Tibial nerve (tissue), 4 donors: ENCODE data around the gene GCNT2. TPM values are rescaled to one million over a fixed set of nuclear protein-coding genes. Genes with fewer than 3 reads are reported as not detected.
A peak's percentile ranks its signal among the peaks of the same experiment; 100 is the strongest.

Source experiments
- DNase-seq, 2 donors: peaks; one replicate each; pipeline ENCODE4 v3.0.0-alpha.2; 2019; ENCODE audit warnings: low spot score in 2 of 2
- H3K27ac ChIP-seq, 4 donors: fragments of 200-600 bp; sonication (generic) in 3 of 4; one replicate each; pipeline ENCODE4 v1.5.1; 2017 to 2019; ENCODE audit warnings: mild to moderate bottlenecking in 1 of 4
- H3K27me3 ChIP-seq, 2 donors: fragments of 200-600 bp; sonication (generic) in 1 of 2; one replicate each; pipeline versions ENCODE4 v1.5.1 to v1.6.0; 2017 to 2019
- H3K36me3 ChIP-seq, 3 donors: fragments of 200-600 bp; sonication (generic); one replicate each; pipeline ENCODE4 v1.5.1; 2018 to 2019
- H3K4me1 ChIP-seq, 4 donors: fragments of 200-600 bp; sonication (generic) in 3 of 4; one replicate each; pipeline ENCODE4 v1.5.1; 2017 to 2019
- H3K4me3 ChIP-seq, 4 donors: fragments of 200-600 bp; sonication (generic) in 3 of 4; one replicate each; pipeline ENCODE4 v1.5.1; 2017 to 2019; ENCODE audit warnings: mild to moderate bottlenecking in 1 of 4, moderate library complexity in 1 of 4
- H3K9me3 ChIP-seq, 4 donors: fragments of 200-600 bp; sonication (generic) in 3 of 4; one replicate each; pipeline ENCODE4 v1.5.1; 2017 to 2019
- CTCF ChIP-seq, 5 experiments: fragments of 200-600 bp in 3 of 5; fragments of 450-650 bp in 2 of 5; sonication (generic) in 3 of 5; IDR thresholded peaks; one replicate each; pipeline ENCODE4 v1.5.1; 2016 to 2019; ENCODE audit warnings: antibody characterized with exemption in 5 of 5, mild to moderate bottlenecking in 3 of 5, moderate library complexity in 2 of 5
- EP300 ChIP-seq, 2 donors: sonication (generic); formaldehyde crosslinking; IDR thresholded peaks; one replicate each; pipeline ENCODE4 v1.6.1; 2017; ENCODE audit warnings: antibody characterized with exemption in 2 of 2, mild to moderate bottlenecking in 1 of 2
- POLR2A ChIP-seq, 2 donors: fragments of 450-650 bp; IDR thresholded peaks; one replicate each; pipeline ENCODE4 v1.6.1; 2017; ENCODE audit warnings: antibody characterized with exemption in 2 of 2, mild to moderate bottlenecking in 2 of 2, moderate library complexity in 2 of 2
- WGBS, 2 donors: methylation state at CpG; one replicate each; pipeline ENCODE4 v1.1.5; 2018; 5-methylcytosine and 5-hydroxymethylcytosine counted together
- total RNA-seq, 4 donors: library from RNA; depleted of rRNA; stranded (reverse); fragments of >200 nt; gene quantifications; one replicate each; pipeline ENCODE4 v1.1.0, GENCODE V29; 2016

GCNT2 gene
- total RNA-seq, 4 donors from 2014 or later: 0.78 to 3.5 (median 2.5) TPM

DNA sequence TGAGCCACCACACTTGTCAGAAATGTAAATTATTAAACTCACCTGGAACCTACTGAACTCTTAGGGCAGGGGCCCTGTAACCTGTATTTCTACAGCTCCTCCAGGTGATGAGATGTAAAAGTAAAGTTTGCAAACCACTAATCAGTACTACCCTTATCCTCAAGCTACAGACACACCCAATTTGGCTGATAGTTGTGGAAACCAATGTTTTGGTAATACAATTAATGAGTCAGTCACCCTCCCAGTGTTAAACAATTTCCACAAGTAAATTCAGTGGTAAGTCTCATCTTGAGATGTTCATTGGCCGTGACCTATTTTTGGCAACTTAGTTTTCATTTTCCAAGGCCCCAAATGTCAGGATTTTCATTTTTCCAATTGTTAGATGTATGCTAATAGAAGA lies 29.6 kb downstream of the GCNT2 start:
- H3K36me3 ChIP-seq: no peaks in the 10 kb centered on the region
- 95 to 97% methylated on average over 1 of the region's 1 CpG for WGBS, 2 donors
- H3K9me3 ChIP-seq: no peaks in the 10 kb centered on the region
- no peak overlapping the region for H3K4me3 ChIP-seq
- TF ChIP-seq POLR2A (IDR thresholded peaks at IDR 0.05) (no peak), CTCF (IDR thresholded peaks at IDR 0.05) (no peak), EP300 (IDR thresholded peaks at IDR 0.05) (no peak)
- DNase-seq: no peak
- H3K4me1 ChIP-seq: peaks cover 0 to 12% (median 0%) of the 10 kb centered on the region in 4 donors
- no peaks in the 10 kb centered on the region for H3K27me3 ChIP-seq
- no peak overlapping the region for H3K27ac ChIP-seq

DNA sequence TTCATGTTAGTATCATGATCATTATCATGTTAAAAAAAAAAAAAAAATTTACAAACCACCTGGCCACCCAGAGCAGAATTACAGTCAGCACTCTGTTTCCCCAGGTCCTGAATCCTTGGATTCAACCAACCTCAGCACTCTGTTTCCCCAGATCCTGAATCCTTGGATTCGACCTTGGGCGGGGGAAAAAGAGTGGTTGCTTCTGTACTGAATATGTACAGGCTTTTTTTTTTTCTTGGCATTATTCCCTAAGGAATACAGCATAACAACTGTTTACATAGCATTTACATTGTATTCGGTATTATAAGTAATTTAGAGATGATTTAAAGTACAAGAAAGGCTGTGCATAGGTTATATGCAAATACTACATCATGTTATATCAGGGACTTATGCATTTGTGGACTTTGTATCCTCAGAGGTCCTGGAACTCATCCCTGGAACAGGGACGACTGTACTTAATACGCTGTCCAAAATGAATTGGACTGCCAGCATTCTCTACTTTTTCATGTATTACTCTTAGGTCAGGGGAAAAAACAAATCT lies 31.2 kb downstream of the GCNT2 start:
- Histone ChIP-seq H3K4me3 (no peak overlapping the region), H3K4me1 (peaks cover 0 to 22% (median 0%) of the 10 kb centered on the region in 4 donors), H3K36me3 (no peaks in the 10 kb centered on the region), H3K27me3 (no peaks in the 10 kb centered on the region), H3K27ac (no peak overlapping the region), H3K9me3 (no peaks in the 10 kb centered on the region)
- TF ChIP-seq POLR2A (IDR thresholded peaks at IDR 0.05) (no peak), EP300 (IDR thresholded peaks at IDR 0.05) (no peak)
- DNase-seq: no peak
- 76 to 80% methylated on average over 5 of the region's 5 CpGs for WGBS, 2 donors

DNA sequence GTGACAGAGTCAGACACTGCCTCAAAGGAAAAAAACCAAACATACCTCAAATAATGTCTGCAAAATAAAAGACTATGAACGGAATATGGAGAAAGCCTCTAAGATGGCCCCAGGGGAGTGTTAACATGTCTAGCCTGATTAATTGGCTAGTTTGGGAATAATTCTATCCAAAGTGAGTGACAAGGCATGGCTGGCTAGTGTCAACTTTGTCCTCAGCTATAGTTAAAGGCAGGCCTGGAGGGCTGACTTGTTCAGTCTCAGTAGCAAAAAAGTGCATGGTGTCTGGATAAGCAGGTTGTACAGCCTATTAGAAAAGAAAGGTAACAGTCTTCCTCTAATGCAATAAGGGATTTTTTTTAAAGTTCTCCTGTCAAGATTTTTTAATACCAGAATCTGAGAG lies 32.7 kb downstream of the GCNT2 start:
- WGBS, 2 donors: 95 to 100% methylated on average over 1 of the region's 1 CpG

GRCh38 chr6:10554826-10555225 lies 33.7 kb downstream of the GCNT2 start:
- 58 to 59% methylated on average over 7 of the region's 7 CpGs for WGBS, 2 donors
- DNase-seq: no peak
- no peaks in the 10 kb centered on the region for H3K36me3 ChIP-seq
- no peak overlapping the region for H3K27ac ChIP-seq
- no peaks in the 10 kb centered on the region for H3K27me3 ChIP-seq
- no peak for TF ChIP-seq EP300 (IDR thresholded peaks at IDR 0.05)
- no peak for TF ChIP-seq POLR2A (IDR thresholded peaks at IDR 0.05)
- TF ChIP-seq CTCF (IDR thresholded peaks at IDR 0.05): no peak
- no peak overlapping the region for H3K4me3 ChIP-seq
- H3K9me3 ChIP-seq: no peaks in the 10 kb centered on the region
- peaks cover 0 to 22% (median 0%) of the 10 kb centered on the region in 4 donors for H3K4me1 ChIP-seq

More for the DNA sequence above, 32.7 kb downstream of the GCNT2 start:
- Histone ChIP-seq H3K36me3 (no peaks in the 10 kb centered on the region), H3K27me3 (no peaks in the 10 kb centered on the region), H3K27ac (no peak overlapping the region), H3K9me3 (no peaks in the 10 kb centered on the region), H3K4me1 (peaks cover 0 to 22% (median 0%) of the 10 kb centered on the region in 4 donors), H3K4me3 (no peak overlapping the region)
- no peak for TF ChIP-seq EP300 (IDR thresholded peaks at IDR 0.05)
- no peak for TF ChIP-seq POLR2A (IDR thresholded peaks at IDR 0.05)
- TF ChIP-seq CTCF (IDR thresholded peaks at IDR 0.05): no peak
- DNase-seq: no peak

DNA sequence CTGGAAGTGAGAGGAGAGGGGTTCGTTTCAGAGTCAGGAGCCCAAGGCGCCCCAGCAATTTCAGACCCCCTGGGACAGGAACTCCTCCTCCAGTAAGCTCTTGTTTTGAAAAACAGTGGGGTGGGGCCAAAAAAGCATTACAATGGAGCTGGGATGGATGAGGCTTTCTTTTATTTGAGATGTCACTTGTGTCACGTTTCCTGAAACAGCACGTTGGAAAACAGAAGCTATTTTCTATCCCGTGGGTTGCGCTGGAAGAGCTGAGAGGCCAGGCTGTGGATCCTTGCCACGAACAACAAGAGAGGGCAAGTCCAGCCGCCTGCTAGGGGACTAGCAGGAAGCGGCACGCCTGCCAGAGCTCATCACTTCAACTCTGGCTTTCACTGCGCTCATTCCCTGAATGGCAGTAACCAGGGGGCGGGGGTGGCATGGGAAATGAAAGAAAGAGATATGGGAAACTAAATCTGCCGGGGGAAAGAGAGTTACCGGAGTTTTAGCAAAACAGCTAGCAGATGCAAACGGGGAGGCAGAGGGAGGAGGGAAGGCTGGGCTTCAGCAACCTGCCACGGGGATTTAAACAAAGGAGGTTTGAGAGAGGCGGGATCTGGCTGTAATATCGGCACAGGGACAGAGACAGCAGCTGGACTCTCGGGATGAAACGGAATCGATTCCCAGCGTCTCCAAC lies 34.6 kb downstream of the GCNT2 start:
- TF ChIP-seq CTCF (IDR thresholded peaks at IDR 0.05): no peak
- no peak for TF ChIP-seq EP300 (IDR thresholded peaks at IDR 0.05)
- no peak for TF ChIP-seq POLR2A (IDR thresholded peaks at IDR 0.05)
- peaks cover 0 to 22% (median 0%) of the 10 kb centered on the region in 4 donors for H3K4me1 ChIP-seq

More for the DNA sequence above, 34.6 kb downstream of the GCNT2 start:
- Histone ChIP-seq H3K27me3 (no peaks in the 10 kb centered on the region), H3K36me3 (no peaks in the 10 kb centered on the region), H3K27ac (peak overlapping the region in 1 of 4 donors; percentile 16), H3K9me3 (no peaks in the 10 kb centered on the region), H3K4me3 (peak overlapping the region; percentile 10 to 45 (median 18))
- DNase-seq: peak in 1 of 2 donors; percentile 10
- WGBS, 2 donors: 7 to 10% methylated on average over 22 of the region's 22 CpGs
